Measurements from ENCODE around the gene PIM1. TPM values are rescaled to one million over a fixed set of nuclear protein-coding genes. Genes with fewer than 3 reads are reported as not detected.

PIM1 gene
- total RNA-seq, 4 donors from 2014 or later, result 13.1 to 54.5 (median 22.2) TPM

DNA sequence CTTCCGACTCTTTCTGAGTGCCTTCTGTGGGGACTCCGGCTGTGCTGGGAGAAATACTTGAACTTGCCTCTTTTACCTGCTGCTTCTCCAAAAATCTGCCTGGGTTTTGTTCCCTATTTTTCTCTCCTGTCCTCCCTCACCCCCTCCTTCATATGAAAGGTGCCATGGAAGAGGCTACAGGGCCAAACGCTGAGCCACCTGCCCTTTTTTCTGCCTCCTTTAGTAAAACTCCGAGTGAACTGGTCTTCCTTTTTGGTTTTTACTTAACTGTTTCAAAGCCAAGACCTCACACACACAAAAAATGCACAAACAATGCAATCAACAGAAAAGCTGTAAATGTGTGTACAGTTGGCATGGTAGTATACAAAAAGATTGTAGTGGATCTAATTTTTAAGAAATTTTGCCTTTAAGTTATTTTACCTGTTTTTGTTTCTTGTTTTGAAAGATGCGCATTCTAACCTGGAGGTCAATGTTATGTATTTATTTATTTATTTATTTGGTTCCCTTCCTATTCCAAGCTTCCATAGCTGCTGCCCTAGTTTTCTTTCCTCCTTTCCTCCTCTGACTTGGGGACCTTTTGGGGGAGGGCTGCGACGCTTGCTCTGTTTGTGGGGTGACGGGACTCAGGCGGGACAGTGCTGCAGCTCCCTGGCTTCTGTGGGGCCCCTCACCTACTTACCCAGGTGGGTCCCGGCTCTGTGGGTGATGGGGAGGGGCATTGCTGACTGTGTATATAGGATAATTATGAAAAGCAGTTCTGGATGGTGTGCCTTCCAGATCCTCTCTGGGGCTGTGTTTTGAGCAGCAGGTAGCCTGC lies 4.8 kb downstream of the PIM1 start:
- 83 to 86% methylated on average over 10 of the region's 10 CpGs for WGBS, 2 donors
- intact Hi-C loops (cut with DNase I), result loop anchor here (5.0 to 10.0 kb wide), 2 partner anchors 38 to 290 kb away; partner anchors contain the start of gene C6orf89
- no peak for DNase-seq
- Histone ChIP-seq H3K9me3 (no peaks in the 10 kb centered on the region), H3K27ac (no peak overlapping the region), H3K36me3 (peaks cover 25 to 26% of the 10 kb centered on the region in 2 donors), H3K4me3 (replicated peaks in 1 of 3) (no peak overlapping the region), H3K27me3 (no peaks in the 10 kb centered on the region), H3K4me1 (peaks cover 11 to 25% of the 10 kb centered on the region in 2 donors)
- no peak for TF ChIP-seq CTCF (IDR thresholded peaks at IDR 0.05)
- TF ChIP-seq POLR2A (IDR thresholded peaks at IDR 0.05), result no peak

- no peaks in the 10 kb centered on the region for H3K9me3 ChIP-seq
- H3K27me3 ChIP-seq, result no peaks in the 10 kb centered on the region
- peaks cover 10 to 25% of the 10 kb centered on the region in 2 donors for H3K4me1 ChIP-seq
- no peak for DNase-seq
- no peak overlapping the region for H3K4me3 ChIP-seq (replicated peaks in 1 of 3)
- peaks cover 25 to 26% of the 10 kb centered on the region in 2 donors for H3K36me3 ChIP-seq
- TF ChIP-seq POLR2A (IDR thresholded peaks at IDR 0.05) (no peak), CTCF (IDR thresholded peaks at IDR 0.05) (no peak)
- H3K27ac ChIP-seq, result no peak overlapping the region
- WGBS, 2 donors, result 86 to 88% methylated on average over 18 of the region's 18 CpGs
- intact Hi-C loops (cut with DNase I), result loop anchor here (10.0 kb wide), 1 partner anchor 291 kb away; the partner anchor contains the start of gene C6orf89
Observed at GRCh38 chr6:37175332-37176267, 5.6 kb downstream of the PIM1 start.

GRCh38 chr6:37176268-37177076 lies 6.5 kb downstream of the PIM1 start:
- WGBS, 2 donors, result 96 to 97% methylated on average over 15 of the region's 15 CpGs
- intact Hi-C loops (cut with DNase I), result loop anchor here (10.0 kb wide), 1 partner anchor 292 kb away; the partner anchor contains the start of gene C6orf89
- H3K27ac ChIP-seq, result no peak overlapping the region

More at GRCh38 chr6:37176268-37177076, 6.5 kb downstream of the PIM1 start:
- Histone ChIP-seq H3K4me3 (replicated peaks in 1 of 3) (no peak overlapping the region), H3K4me1 (peaks cover 4 to 21% of the 10 kb centered on the region in 2 donors), H3K9me3 (no peaks in the 10 kb centered on the region), H3K36me3 (peaks cover 25 to 26% of the 10 kb centered on the region in 2 donors), H3K27me3 (no peaks in the 10 kb centered on the region)
- no peak for DNase-seq
- no peak for TF ChIP-seq CTCF (IDR thresholded peaks at IDR 0.05)
- TF ChIP-seq POLR2A (IDR thresholded peaks at IDR 0.05), result no peak
